ENCODE data around the gene PON1. TPM values are rescaled to one million over a fixed set of nuclear protein-coding genes. Genes with fewer than 3 reads are reported as not detected.

PON1 gene
- total RNA-seq, 1 donor from 2014 or later: not detected

GRCh38 chr7:95265634-95266033 is 58.7 kb downstream of the PON1 start:
- no peak overlapping the region for H3K27ac ChIP-seq (ENCODE audit: low read depth, low read length)
- H3K36me3 ChIP-seq (ENCODE audit: control insufficient read depth in 3 of 3, insufficient read depth in 3 of 3, low read length in 3 of 3): no peaks in the 10 kb centered on the region
- no peaks in the 10 kb centered on the region for H3K9me3 ChIP-seq (ENCODE audit: control insufficient read depth in 3 of 3, low read length in 3 of 3)
- H3K4me3 ChIP-seq (ENCODE audit: low read length in 3 of 3): no peak overlapping the region
- no peaks in the 10 kb centered on the region for H3K27me3 ChIP-seq (ENCODE audit: control insufficient read depth in 3 of 3, insufficient read depth in 3 of 3, low read length in 3 of 3)
- H3K9ac ChIP-seq (ENCODE audit: low read depth in 1 of 3, low read length in 3 of 3): no peak overlapping the region
- H3K4me1 ChIP-seq (ENCODE audit: control insufficient read depth in 3 of 3, insufficient read depth in 3 of 3, low read length in 3 of 3): no peaks in the 10 kb centered on the region

GRCh38 chr7:95264363-95264891 is 59.9 kb downstream of the PON1 start:
- no peak overlapping the region for H3K27ac ChIP-seq (ENCODE audit: low read depth, low read length)
- no peaks in the 10 kb centered on the region for H3K27me3 ChIP-seq (ENCODE audit: control insufficient read depth in 3 of 3, insufficient read depth in 3 of 3, low read length in 3 of 3)
- no peaks in the 10 kb centered on the region for H3K36me3 ChIP-seq (ENCODE audit: control insufficient read depth in 3 of 3, insufficient read depth in 3 of 3, low read length in 3 of 3)
- no peaks in the 10 kb centered on the region for H3K4me1 ChIP-seq (ENCODE audit: control insufficient read depth in 3 of 3, insufficient read depth in 3 of 3, low read length in 3 of 3)
- no peaks in the 10 kb centered on the region for H3K9me3 ChIP-seq (ENCODE audit: control insufficient read depth in 3 of 3, low read length in 3 of 3)
- no peak overlapping the region for H3K4me3 ChIP-seq (ENCODE audit: low read length in 3 of 3)
- H3K9ac ChIP-seq (ENCODE audit: low read depth in 1 of 3, low read length in 3 of 3): no peak overlapping the region

GRCh38 chr7:95263785-95264362 is 60.5 kb downstream of the PON1 start:
- Histone ChIP-seq H3K27ac (ENCODE audit: low read depth, low read length) (no peak overlapping the region), H3K9ac (ENCODE audit: low read depth in 1 of 3, low read length in 3 of 3) (no peak overlapping the region)

GRCh38 chr7:95262875-95263274 is 61.5 kb downstream of the PON1 start:
- Histone ChIP-seq H3K4me1 (ENCODE audit: control insufficient read depth in 3 of 3, insufficient read depth in 3 of 3, low read length in 3 of 3) (no peaks in the 10 kb centered on the region), H3K9ac (ENCODE audit: low read depth in 1 of 3, low read length in 3 of 3) (no peak overlapping the region), H3K9me3 (ENCODE audit: control insufficient read depth in 3 of 3, low read length in 3 of 3) (no peaks in the 10 kb centered on the region), H3K27me3 (ENCODE audit: control insufficient read depth in 3 of 3, insufficient read depth in 3 of 3, low read length in 3 of 3) (no peaks in the 10 kb centered on the region), H3K4me3 (ENCODE audit: low read length in 3 of 3) (no peak overlapping the region), H3K27ac (ENCODE audit: low read depth, low read length) (no peak overlapping the region), H3K36me3 (ENCODE audit: control insufficient read depth in 3 of 3, insufficient read depth in 3 of 3, low read length in 3 of 3) (no peaks in the 10 kb centered on the region)

More at GRCh38 chr7:95263785-95264362, 60.5 kb downstream of the PON1 start:
- H3K36me3 ChIP-seq (ENCODE audit: control insufficient read depth in 3 of 3, insufficient read depth in 3 of 3, low read length in 3 of 3): no peaks in the 10 kb centered on the region
- H3K4me3 ChIP-seq (ENCODE audit: low read length in 3 of 3): no peak overlapping the region
- H3K27me3 ChIP-seq (ENCODE audit: control insufficient read depth in 3 of 3, insufficient read depth in 3 of 3, low read length in 3 of 3): no peaks in the 10 kb centered on the region
- H3K9me3 ChIP-seq (ENCODE audit: control insufficient read depth in 3 of 3, low read length in 3 of 3): no peaks in the 10 kb centered on the region
- no peaks in the 10 kb centered on the region for H3K4me1 ChIP-seq (ENCODE audit: control insufficient read depth in 3 of 3, insufficient read depth in 3 of 3, low read length in 3 of 3)

GRCh38 chr7:95261895-95262415 is 62.4 kb downstream of the PON1 start:
- Histone ChIP-seq H3K27me3 (ENCODE audit: control insufficient read depth in 3 of 3, insufficient read depth in 3 of 3, low read length in 3 of 3) (no peaks in the 10 kb centered on the region), H3K36me3 (ENCODE audit: control insufficient read depth in 3 of 3, insufficient read depth in 3 of 3, low read length in 3 of 3) (no peaks in the 10 kb centered on the region), H3K9me3 (ENCODE audit: control insufficient read depth in 3 of 3, low read length in 3 of 3) (no peaks in the 10 kb centered on the region), H3K27ac (ENCODE audit: low read depth, low read length) (no peak overlapping the region), H3K9ac (ENCODE audit: low read depth in 1 of 3, low read length in 3 of 3) (no peak overlapping the region), H3K4me1 (ENCODE audit: control insufficient read depth in 3 of 3, insufficient read depth in 3 of 3, low read length in 3 of 3) (no peaks in the 10 kb centered on the region), H3K4me3 (ENCODE audit: low read length in 3 of 3) (no peak overlapping the region)

- Histone ChIP-seq H3K9ac (ENCODE audit: low read depth in 1 of 3, low read length in 3 of 3) (no peak overlapping the region), H3K36me3 (ENCODE audit: control insufficient read depth in 3 of 3, insufficient read depth in 3 of 3, low read length in 3 of 3) (no peaks in the 10 kb centered on the region), H3K4me3 (ENCODE audit: low read length in 3 of 3) (no peak overlapping the region), H3K9me3 (ENCODE audit: control insufficient read depth in 3 of 3, low read length in 3 of 3) (no peaks in the 10 kb centered on the region), H3K27me3 (ENCODE audit: control insufficient read depth in 3 of 3, insufficient read depth in 3 of 3, low read length in 3 of 3) (no peaks in the 10 kb centered on the region), H3K27ac (ENCODE audit: low read depth, low read length) (no peak overlapping the region), H3K4me1 (ENCODE audit: control insufficient read depth in 3 of 3, insufficient read depth in 3 of 3, low read length in 3 of 3) (no peaks in the 10 kb centered on the region)
These were observed 68.6 kb downstream of the PON1 start for GRCh38 chr7:95255691-95256090.

GRCh38 chr7:95253986-95254385 is 70.3 kb downstream of the PON1 start:
- no peaks in the 10 kb centered on the region for H3K4me1 ChIP-seq (ENCODE audit: control insufficient read depth in 3 of 3, insufficient read depth in 3 of 3, low read length in 3 of 3)
- no peaks in the 10 kb centered on the region for H3K36me3 ChIP-seq (ENCODE audit: control insufficient read depth in 3 of 3, insufficient read depth in 3 of 3, low read length in 3 of 3)
- H3K27ac ChIP-seq (ENCODE audit: low read depth, low read length): no peak overlapping the region
- no peak overlapping the region for H3K9ac ChIP-seq (ENCODE audit: low read depth in 1 of 3, low read length in 3 of 3)
- no peak overlapping the region for H3K4me3 ChIP-seq (ENCODE audit: low read length in 3 of 3)
- H3K9me3 ChIP-seq (ENCODE audit: control insufficient read depth in 3 of 3, low read length in 3 of 3): no peaks in the 10 kb centered on the region
- no peaks in the 10 kb centered on the region for H3K27me3 ChIP-seq (ENCODE audit: control insufficient read depth in 3 of 3, insufficient read depth in 3 of 3, low read length in 3 of 3)

GRCh38 chr7:95251966-95252365 is 72.4 kb downstream of the PON1 start:
- Histone ChIP-seq H3K9ac (ENCODE audit: low read depth in 1 of 3, low read length in 3 of 3) (no peak overlapping the region), H3K4me3 (ENCODE audit: low read length in 3 of 3) (no peak overlapping the region), H3K27me3 (ENCODE audit: control insufficient read depth in 3 of 3, insufficient read depth in 3 of 3, low read length in 3 of 3) (no peaks in the 10 kb centered on the region), H3K9me3 (ENCODE audit: control insufficient read depth in 3 of 3, low read length in 3 of 3) (no peaks in the 10 kb centered on the region), H3K4me1 (ENCODE audit: control insufficient read depth in 3 of 3, insufficient read depth in 3 of 3, low read length in 3 of 3) (no peaks in the 10 kb centered on the region), H3K27ac (ENCODE audit: low read depth, low read length) (no peak overlapping the region), H3K36me3 (ENCODE audit: control insufficient read depth in 3 of 3, insufficient read depth in 3 of 3, low read length in 3 of 3) (no peaks in the 10 kb centered on the region)

GRCh38 chr7:95250571-95250970 is 73.8 kb downstream of the PON1 start:
- H3K36me3 ChIP-seq (ENCODE audit: control insufficient read depth in 3 of 3, insufficient read depth in 3 of 3, low read length in 3 of 3): no peaks in the 10 kb centered on the region
- H3K9ac ChIP-seq (ENCODE audit: low read depth in 1 of 3, low read length in 3 of 3): no peak overlapping the region
- H3K27me3 ChIP-seq (ENCODE audit: control insufficient read depth in 3 of 3, insufficient read depth in 3 of 3, low read length in 3 of 3): no peaks in the 10 kb centered on the region
- H3K27ac ChIP-seq (ENCODE audit: low read depth, low read length): no peak overlapping the region
- H3K9me3 ChIP-seq (ENCODE audit: control insufficient read depth in 3 of 3, low read length in 3 of 3): no peaks in the 10 kb centered on the region
- no peak overlapping the region for H3K4me3 ChIP-seq (ENCODE audit: low read length in 3 of 3)
- H3K4me1 ChIP-seq (ENCODE audit: control insufficient read depth in 3 of 3, insufficient read depth in 3 of 3, low read length in 3 of 3): no peaks in the 10 kb centered on the region
